CD1c-positive myeloid dendritic cell (primary cell): ENCODE measurements around the gene CCDC80.

Experiments
- DNase-seq: peaks from one replicate; pipeline ENCODE4 v3.0.0-alpha.2; 2016; ENCODE audit errors: extremely low spot score

CCDC80 gene

GRCh38 chr3:112633191-112633590 lies 7.8 kb downstream of the CCDC80 start:
- peak; percentile 18 for DNase-seq

- no peak for DNase-seq
These were observed 8.3 kb downstream of the CCDC80 start for GRCh38 chr3:112632596-112632995.

GRCh38 chr3:112631257-112631656 lies 9.7 kb downstream of the CCDC80 start:
- no peak for DNase-seq

GRCh38 chr3:112629425-112629824 lies 11.5 kb downstream of the CCDC80 start:
- DNase-seq = peak; percentile 45

- no peak for DNase-seq
These were observed 12.9 kb downstream of the CCDC80 start for GRCh38 chr3:112627919-112628466.

- no peak for DNase-seq
These were observed 13.5 kb downstream of the CCDC80 start for GRCh38 chr3:112627419-112627818.

- no peak for DNase-seq
These were observed 17.2 kb downstream of the CCDC80 start for GRCh38 chr3:112623717-112624116.

GRCh38 chr3:112623213-112623612 lies 17.7 kb downstream of the CCDC80 start:
- no peak for DNase-seq

- no peak for DNase-seq
These were observed 21.6 kb downstream of the CCDC80 start for GRCh38 chr3:112619295-112619694.

GRCh38 chr3:112617285-112617684 lies 23.7 kb downstream of the CCDC80 start:
- no peak for DNase-seq

GRCh38 chr3:112615989-112616731 lies 24.8 kb downstream of the CCDC80 start:
- no peak for DNase-seq

- no peak for DNase-seq
These were observed 29.0 kb downstream of the CCDC80 start for GRCh38 chr3:112611752-112612515.

- no peak for DNase-seq
These were observed 30.8 kb downstream of the CCDC80 start for GRCh38 chr3:112610121-112610520.

- DNase-seq = no peak
These were observed 33.1 kb downstream of the CCDC80 start for GRCh38 chr3:112607863-112608262.

- no peak for DNase-seq
These were observed 34.8 kb downstream of the CCDC80 start for GRCh38 chr3:112606098-112606497.

- DNase-seq = no peak
These were observed 35.7 kb downstream of the CCDC80 start for GRCh38 chr3:112605285-112605684.

GRCh38 chr3:112604536-112604935 lies 36.4 kb downstream of the CCDC80 start:
- no peak for DNase-seq

GRCh38 chr3:112602217-112602838 lies 38.6 kb downstream of the CCDC80 start:
- DNase-seq = no peak

GRCh38 chr3:112598731-112599130 lies 42.2 kb downstream of the CCDC80 start:
- no peak for DNase-seq

- no peak for DNase-seq
These were observed 43.0 kb downstream of the CCDC80 start for GRCh38 chr3:112597945-112598344.

- no peak for DNase-seq
These were observed 46.1 kb downstream of the CCDC80 start for GRCh38 chr3:112594856-112595255.

- no peak for DNase-seq
These were observed 47.7 kb downstream of the CCDC80 start for GRCh38 chr3:112593258-112593657.
